Smooth muscle cell (in vitro differentiated cells): ENCODE results near the gene GREB1. TPM values are rescaled to one million over a fixed set of nuclear protein-coding genes. Genes with fewer than 3 reads are reported as not detected.

Source experiments
- DNase-seq: peaks from one replicate; lab custom pipeline; 2025; ENCODE audit not compliant: unreplicated experiment; lab: John Stamatoyannopoulos, UW
- H2AFZ ChIP-seq: fragments of 200-600 bp; sonication (generic); 2 replicates; pipeline ENCODE4 v1.6.0; 2016; ENCODE audit warnings: antibody characterized with exemption, low read depth, mild to moderate bottlenecking
- H3F3A ChIP-seq: fragments of 200-600 bp; sonication (generic); 2 replicates; pipeline ENCODE4 v1.6.0; 2017; ENCODE audit warnings: antibody characterized with exemption, low read depth
- H3K27ac ChIP-seq: fragments of 200-600 bp; sonication (generic); 2 replicates; pipeline ENCODE4 v1.5.1; 2016; ENCODE audit warnings: low read depth, mild to moderate bottlenecking
- H3K27me3 ChIP-seq: fragments of 200-600 bp; sonication (generic); 2 replicates; pipeline ENCODE4 v1.6.1; 2016; ENCODE audit warnings: low read depth, mild to moderate bottlenecking
- H3K36me3 ChIP-seq: fragments of 200-600 bp; sonication (generic); 2 replicates; pipeline ENCODE4 v1.5.1; 2016; ENCODE audit warnings: low read depth
- H3K4me1 ChIP-seq: fragments of 200-600 bp; sonication (generic); 2 replicates; pipeline ENCODE4 v1.5.1; 2016; ENCODE audit warnings: low read depth
- H3K4me2 ChIP-seq: fragments of 200-600 bp; sonication (generic); 2 replicates; pipeline ENCODE4 v1.6.0; 2016; ENCODE audit warnings: mild to moderate bottlenecking
- H3K4me3 ChIP-seq: fragments of 200-600 bp; sonication (generic); 2 replicates; pipeline ENCODE4 v1.5.1; 2016; ENCODE audit warnings: mild to moderate bottlenecking
- H3K79me2 ChIP-seq: fragments of 200-600 bp; sonication (generic); 2 replicates; pipeline ENCODE4 v1.6.0; 2016; ENCODE audit warnings: low read depth, mild to moderate bottlenecking
- H3K9ac ChIP-seq: fragments of 200-600 bp; sonication (generic); 2 replicates; pipeline ENCODE4 v1.6.0; 2016; ENCODE audit warnings: low read depth
- H3K9me3 ChIP-seq: fragments of 200-600 bp; sonication (generic); replicated peaks from 2 replicates; pipeline ENCODE4 v1.5.1; 2016; ENCODE audit warnings: low read depth
- H4K20me1 ChIP-seq: fragments of 200-600 bp; sonication (generic); 2 replicates; pipeline ENCODE4 v1.6.0; 2016; ENCODE audit warnings: low read depth
- WGBS: methylation state at CpG from one replicate; pipeline ENCODE4 v1.1.7; 2016; ENCODE audit warnings: low lambda C conversion rate; 5-methylcytosine and 5-hydroxymethylcytosine counted together
- polyA plus RNA-seq: library from polyadenylated mRNA; unstranded; fragments of >200 nt; fragmentation: Nextera tagmentation; extraction: Ambion mirVana; gene quantifications from 2 replicates; pipeline ENCODE4 v1.2.1, GENCODE V29; 2016
- total RNA-seq: library from RNA; depleted of rRNA; stranded (reverse); fragments of >200 nt; gene quantifications from 2 replicates; pipeline ENCODE4 v1.2.3, GENCODE V29; 2014
- TF ChIP-seq, protein P1 (sequence below): fragments of 200-600 bp; sonication (generic); IDR thresholded peaks from 2 replicates; pipeline ENCODE4 v1.5.1; 2017; ENCODE audit warnings: borderline replicate concordance, mild to moderate bottlenecking, antibody characterized with exemption; ENCODE audit not compliant: insufficient read depth, poor library complexity, severe bottlenecking

The GREB1 gene
- total and polyA plus RNA-seq, 2 experiments from 2014 or later, result 1.7 to 4.3 TPM

GRCh38 chr2:11647834-11648600, 114.2 kb downstream of the GREB1 start:
- Histone ChIP-seq H3F3A (peaks cover 6% of the 10 kb centered on the region), H3K27ac (peak overlapping the region; percentile 19), H3K4me2 (peak overlapping the region; percentile 60), H3K79me2 (no peaks in the 10 kb centered on the region), H4K20me1 (no peaks in the 10 kb centered on the region), H2AFZ (peak overlapping the region; percentile 63), H3K9ac (no peak overlapping the region), H3K4me1 (no peaks in the 10 kb centered on the region), H3K27me3 (no peaks in the 10 kb centered on the region), H3K4me3 (no peak overlapping the region), H3K9me3 (no peaks in the 10 kb centered on the region), H3K36me3 (no peaks in the 10 kb centered on the region)
- DNase-seq, result no peak
- WGBS, result 46% methylated on average over 7 of the region's 7 CpGs
- TF ChIP-seq, protein P1, sequence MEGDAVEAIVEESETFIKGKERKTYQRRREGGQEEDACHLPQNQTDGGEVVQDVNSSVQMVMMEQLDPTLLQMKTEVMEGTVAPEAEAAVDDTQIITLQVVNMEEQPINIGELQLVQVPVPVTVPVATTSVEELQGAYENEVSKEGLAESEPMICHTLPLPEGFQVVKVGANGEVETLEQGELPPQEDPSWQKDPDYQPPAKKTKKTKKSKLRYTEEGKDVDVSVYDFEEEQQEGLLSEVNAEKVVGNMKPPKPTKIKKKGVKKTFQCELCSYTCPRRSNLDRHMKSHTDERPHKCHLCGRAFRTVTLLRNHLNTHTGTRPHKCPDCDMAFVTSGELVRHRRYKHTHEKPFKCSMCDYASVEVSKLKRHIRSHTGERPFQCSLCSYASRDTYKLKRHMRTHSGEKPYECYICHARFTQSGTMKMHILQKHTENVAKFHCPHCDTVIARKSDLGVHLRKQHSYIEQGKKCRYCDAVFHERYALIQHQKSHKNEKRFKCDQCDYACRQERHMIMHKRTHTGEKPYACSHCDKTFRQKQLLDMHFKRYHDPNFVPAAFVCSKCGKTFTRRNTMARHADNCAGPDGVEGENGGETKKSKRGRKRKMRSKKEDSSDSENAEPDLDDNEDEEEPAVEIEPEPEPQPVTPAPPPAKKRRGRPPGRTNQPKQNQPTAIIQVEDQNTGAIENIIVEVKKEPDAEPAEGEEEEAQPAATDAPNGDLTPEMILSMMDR, result peak; percentile 35

GRCh38 chr2:11649093-11649492, 115.2 kb downstream of the GREB1 start:
- Histone ChIP-seq H3K79me2 (no peaks in the 10 kb centered on the region), H3K27me3 (no peaks in the 10 kb centered on the region), H4K20me1 (no peaks in the 10 kb centered on the region), H3K36me3 (no peaks in the 10 kb centered on the region), H3K9me3 (no peaks in the 10 kb centered on the region), H3F3A (peaks cover 6% of the 10 kb centered on the region), H3K27ac (no peak overlapping the region), H2AFZ (no peak overlapping the region), H3K4me1 (no peaks in the 10 kb centered on the region), H3K4me3 (no peak overlapping the region), H3K9ac (no peak overlapping the region), H3K4me2 (no peak overlapping the region)
- TF ChIP-seq, protein P1, result no peak
- DNase-seq, result no peak
- WGBS, result 84% methylated on average over 2 of the region's 2 CpGs

DNA sequence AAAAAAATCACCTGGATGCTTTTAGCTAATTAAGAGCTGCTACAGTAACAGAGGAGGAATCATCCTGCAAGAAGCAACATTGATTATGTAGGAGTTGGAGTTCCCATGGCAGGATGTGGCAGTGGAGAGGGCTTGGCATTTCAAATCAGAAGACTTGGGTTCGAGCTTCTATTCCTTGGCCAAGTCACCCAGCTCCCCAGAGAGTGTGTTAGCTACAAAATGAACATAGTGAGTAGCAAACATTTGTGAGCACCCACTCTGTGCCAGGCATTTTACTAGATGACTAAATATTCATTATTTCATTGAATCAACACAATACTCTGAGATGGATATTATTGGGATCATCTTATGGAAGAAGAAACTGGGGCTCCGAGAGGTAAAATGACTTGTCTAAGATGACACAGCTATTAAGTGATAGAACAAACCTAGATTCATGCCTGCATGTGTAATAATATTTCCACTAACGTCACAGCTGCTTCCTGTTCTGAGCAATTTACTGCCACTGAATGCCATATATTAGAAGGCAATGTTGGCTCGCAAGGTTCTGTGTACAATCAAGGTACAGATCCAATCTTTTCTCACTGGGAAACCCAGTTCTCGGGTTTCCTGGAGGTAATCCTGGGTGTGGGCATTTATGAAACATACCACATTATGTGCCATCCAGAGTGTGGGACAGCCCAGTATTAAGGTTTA, 118.2 kb downstream of the GREB1 start:
- H4K20me1 ChIP-seq, result no peaks in the 10 kb centered on the region
- H3K4me3 ChIP-seq, result no peak overlapping the region
- no peaks in the 10 kb centered on the region for H3K27me3 ChIP-seq
- H3K36me3 ChIP-seq, result no peaks in the 10 kb centered on the region
- H3K4me1 ChIP-seq, result no peaks in the 10 kb centered on the region
- no peak overlapping the region for H2AFZ ChIP-seq
- H3K4me2 ChIP-seq, result no peak overlapping the region
- H3K9ac ChIP-seq, result no peak overlapping the region
- no peaks in the 10 kb centered on the region for H3K9me3 ChIP-seq
- no peak for DNase-seq
- H3F3A ChIP-seq, result peaks cover 6% of the 10 kb centered on the region
- no peak overlapping the region for H3K27ac ChIP-seq
- 89% methylated on average over 5 of the region's 5 CpGs for WGBS
- TF ChIP-seq, protein P1, result no peak
- no peaks in the 10 kb centered on the region for H3K79me2 ChIP-seq
